ENCODE data around the gene APPL2. TPM values are rescaled to one million over a fixed set of nuclear protein-coding genes. Genes with fewer than 3 reads are reported as not detected.

The APPL2 gene
- total RNA-seq, 1 donor from 2014 or later, result 30.9 TPM

DNA sequence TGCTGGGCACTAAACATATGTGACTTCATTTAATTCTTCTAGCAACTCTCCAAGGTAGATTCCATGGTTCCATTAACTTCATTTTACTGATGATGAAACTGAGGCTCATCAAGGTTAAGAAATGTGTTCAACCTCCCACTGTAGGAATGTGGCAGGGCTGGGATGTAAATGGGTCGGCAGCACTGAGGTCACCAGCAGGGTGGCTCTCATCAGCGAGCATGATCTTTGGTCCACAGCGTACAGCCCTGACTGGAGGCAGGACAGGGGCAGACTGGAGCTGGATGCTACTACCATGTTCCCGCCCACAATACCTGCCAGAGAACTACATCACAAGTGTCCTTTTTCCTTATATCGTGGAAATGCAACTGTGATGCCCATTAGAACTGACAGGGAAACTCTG is 4.6 kb downstream of the APPL2 start:
- no peaks in the 10 kb centered on the region for H3K27me3 ChIP-seq
- H3K27ac ChIP-seq, result no peak overlapping the region
- ATAC-seq (no peak), DNase-seq (no peak)
- TF ChIP-seq, protein P1, sequence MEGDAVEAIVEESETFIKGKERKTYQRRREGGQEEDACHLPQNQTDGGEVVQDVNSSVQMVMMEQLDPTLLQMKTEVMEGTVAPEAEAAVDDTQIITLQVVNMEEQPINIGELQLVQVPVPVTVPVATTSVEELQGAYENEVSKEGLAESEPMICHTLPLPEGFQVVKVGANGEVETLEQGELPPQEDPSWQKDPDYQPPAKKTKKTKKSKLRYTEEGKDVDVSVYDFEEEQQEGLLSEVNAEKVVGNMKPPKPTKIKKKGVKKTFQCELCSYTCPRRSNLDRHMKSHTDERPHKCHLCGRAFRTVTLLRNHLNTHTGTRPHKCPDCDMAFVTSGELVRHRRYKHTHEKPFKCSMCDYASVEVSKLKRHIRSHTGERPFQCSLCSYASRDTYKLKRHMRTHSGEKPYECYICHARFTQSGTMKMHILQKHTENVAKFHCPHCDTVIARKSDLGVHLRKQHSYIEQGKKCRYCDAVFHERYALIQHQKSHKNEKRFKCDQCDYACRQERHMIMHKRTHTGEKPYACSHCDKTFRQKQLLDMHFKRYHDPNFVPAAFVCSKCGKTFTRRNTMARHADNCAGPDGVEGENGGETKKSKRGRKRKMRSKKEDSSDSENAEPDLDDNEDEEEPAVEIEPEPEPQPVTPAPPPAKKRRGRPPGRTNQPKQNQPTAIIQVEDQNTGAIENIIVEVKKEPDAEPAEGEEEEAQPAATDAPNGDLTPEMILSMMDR (IDR thresholded peaks at IDR 0.05), result no peak
- no peaks in the 10 kb centered on the region for H3K9me3 ChIP-seq
- peaks cover 51% of the 10 kb centered on the region for H3K4me1 ChIP-seq
- no peak overlapping the region for H3K4me3 ChIP-seq
- intact Hi-C loops (cut with DNase I), result no loop called here
- peaks cover 11% of the 10 kb centered on the region for H3K36me3 ChIP-seq

DNA sequence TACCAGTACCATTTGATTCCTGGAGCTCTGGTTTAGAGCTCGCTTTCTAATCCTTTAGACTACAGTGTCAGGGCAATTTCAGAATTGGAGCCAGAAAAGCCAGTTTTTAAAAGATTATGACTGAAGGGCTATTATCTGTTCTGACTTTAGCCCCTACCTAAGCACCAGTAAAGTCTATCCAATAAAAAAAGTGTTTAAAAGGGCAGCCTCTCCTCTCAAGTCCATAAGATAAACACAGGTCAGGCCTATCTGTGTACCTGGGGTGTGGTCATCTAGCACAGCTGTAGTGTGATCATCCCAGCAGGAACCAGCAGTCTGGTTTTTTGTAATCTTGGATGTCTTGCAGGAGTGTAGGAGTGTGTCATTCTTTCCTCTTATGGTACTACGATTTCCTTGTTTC is 6.6 kb downstream of the APPL2 start:
- ATAC-seq, result no peak
- H3K27ac ChIP-seq, result no peak overlapping the region
- TF ChIP-seq, protein P1 (IDR thresholded peaks at IDR 0.05), result no peak
- no peak for DNase-seq
- no peak overlapping the region for H3K4me3 ChIP-seq
- H3K9me3 ChIP-seq, result no peaks in the 10 kb centered on the region
- no peaks in the 10 kb centered on the region for H3K27me3 ChIP-seq
- peaks cover 61% of the 10 kb centered on the region for H3K4me1 ChIP-seq
- intact Hi-C loops (cut with DNase I), result no loop called here
- peaks cover 11% of the 10 kb centered on the region for H3K36me3 ChIP-seq

DNA sequence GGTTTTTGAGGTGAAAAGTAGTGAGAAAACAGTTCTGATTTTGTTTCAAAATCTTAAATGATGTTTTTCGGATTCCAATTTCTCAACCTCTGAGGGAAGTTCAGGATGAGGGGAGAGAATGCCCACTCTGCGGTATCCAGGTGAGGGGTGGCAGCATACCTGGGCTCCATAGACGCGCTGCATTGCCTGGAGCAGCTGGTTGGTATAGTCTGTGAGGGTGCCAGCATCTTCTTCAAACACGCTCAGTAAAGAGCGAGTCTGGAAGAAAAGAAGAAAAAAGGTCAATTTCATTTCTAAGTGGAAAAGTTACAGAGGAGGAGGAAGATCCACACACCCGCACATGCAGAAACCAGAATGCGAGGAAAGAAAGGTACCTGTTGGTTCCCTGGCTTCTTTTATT is 7.0 kb downstream of the APPL2 start:
- Histone ChIP-seq H3K4me1 (peaks cover 60% of the 10 kb centered on the region), H3K36me3 (peaks cover 11% of the 10 kb centered on the region), H3K9me3 (no peaks in the 10 kb centered on the region), H3K27me3 (no peaks in the 10 kb centered on the region), H3K27ac (no peak overlapping the region), H3K4me3 (no peak overlapping the region)
- intact Hi-C loops (cut with DNase I), result no loop called here
- TF ChIP-seq, protein P1 (IDR thresholded peaks at IDR 0.05), result no peak
- no peak for DNase-seq
- ATAC-seq, result no peak

DNA sequence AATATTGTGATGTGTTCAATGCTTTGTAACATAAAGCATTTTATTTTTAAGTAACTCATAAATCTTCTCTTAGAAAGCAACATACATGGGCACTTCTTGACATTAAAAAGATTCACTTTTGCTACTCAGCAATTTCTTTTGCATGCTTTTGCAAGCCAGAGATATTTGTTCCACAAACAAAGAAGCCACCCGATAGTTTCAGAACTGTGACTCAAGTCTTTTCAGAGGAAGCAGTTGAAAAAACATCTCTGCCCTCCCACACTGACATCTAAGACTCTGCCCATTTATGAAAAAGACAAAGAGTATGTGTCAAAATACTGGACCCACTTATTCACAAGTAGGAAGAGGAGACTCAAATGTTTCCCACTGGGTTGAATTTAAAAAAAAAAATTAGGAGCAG is 7.5 kb downstream of the APPL2 start:
- intact Hi-C loops (cut with DNase I), result no loop called here
- peak; percentile 61 for ATAC-seq
- H3K36me3 ChIP-seq, result peaks cover 11% of the 10 kb centered on the region
- peaks cover 56% of the 10 kb centered on the region for H3K4me1 ChIP-seq
- DNase-seq, result no peak
- H3K9me3 ChIP-seq, result no peaks in the 10 kb centered on the region
- H3K27ac ChIP-seq, result no peak overlapping the region
- no peaks in the 10 kb centered on the region for H3K27me3 ChIP-seq
- H3K4me3 ChIP-seq, result no peak overlapping the region
- TF ChIP-seq, protein P1 (IDR thresholded peaks at IDR 0.05), result no peak

DNA sequence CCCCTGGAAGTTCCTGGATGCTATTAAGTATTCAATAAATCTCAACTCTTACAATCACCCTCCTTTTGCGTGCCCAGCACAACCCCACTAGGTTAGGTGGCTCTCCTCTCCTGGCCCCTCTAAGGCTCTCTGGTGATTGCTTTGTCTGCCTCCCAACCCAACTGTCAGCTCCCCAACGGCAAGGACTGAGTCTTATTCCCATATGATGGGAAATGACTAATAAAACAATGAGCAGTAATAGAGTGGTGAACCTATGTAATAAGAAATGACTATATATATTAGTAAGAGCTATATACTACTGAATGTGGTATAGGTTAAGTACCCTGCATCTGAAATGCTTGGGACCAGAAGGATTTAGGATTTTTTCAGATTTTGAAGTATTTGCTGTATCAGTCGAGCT is 8.1 kb downstream of the APPL2 start:
- Histone ChIP-seq H3K4me1 (peaks cover 52% of the 10 kb centered on the region), H3K4me3 (no peak overlapping the region), H3K9me3 (no peaks in the 10 kb centered on the region), H3K27me3 (no peaks in the 10 kb centered on the region), H3K27ac (no peak overlapping the region), H3K36me3 (peaks cover 11% of the 10 kb centered on the region)
- DNase-seq, result no peak
- no peak for ATAC-seq
- intact Hi-C loops (cut with DNase I), result no loop called here
- TF ChIP-seq, protein P1 (IDR thresholded peaks at IDR 0.05), result no peak

DNA sequence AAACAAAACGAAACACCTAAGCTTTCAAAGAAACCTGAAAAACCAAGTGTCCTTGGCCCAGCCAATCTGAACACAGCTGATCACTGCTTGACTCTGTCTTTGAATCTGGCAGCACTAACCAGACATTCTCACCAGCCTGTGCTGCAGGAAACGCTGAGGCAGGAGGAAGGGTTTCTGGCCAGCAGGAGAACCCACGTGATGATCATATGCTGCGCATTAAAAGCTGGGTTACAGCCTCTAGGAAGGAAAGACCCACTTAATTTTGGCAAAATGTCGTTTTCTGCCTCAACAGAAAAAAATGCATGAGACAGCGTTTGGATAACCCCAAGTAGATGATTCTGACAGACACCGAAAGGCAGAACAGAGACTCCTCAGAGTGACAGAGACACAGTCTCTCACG is 9.8 kb downstream of the APPL2 start:
- H3K27me3 ChIP-seq, result no peaks in the 10 kb centered on the region
- no peak overlapping the region for H3K4me3 ChIP-seq
- no peaks in the 10 kb centered on the region for H3K9me3 ChIP-seq
- DNase-seq (peak; percentile 56), ATAC-seq (peak; percentile 78)
- H3K4me1 ChIP-seq, result peaks cover 45% of the 10 kb centered on the region
- TF ChIP-seq, protein P1 (IDR thresholded peaks at IDR 0.05), result no peak
- H3K27ac ChIP-seq, result peak overlapping the region; percentile 55
- H3K36me3 ChIP-seq, result peaks cover 11% of the 10 kb centered on the region
- intact Hi-C loops (cut with DNase I), result no loop called here
